ENCODE measurements around the gene SHPK.

The SHPK gene

GRCh38 chr17:3678095-3678820 lies 42.2 kb upstream of the SHPK start:
- H2AFZ ChIP-seq (ENCODE audit: low read depth, low read length): no peak overlapping the region
- H3K36me3 ChIP-seq (replicated peaks; ENCODE audit: low read depth, low read length): peaks cover 5% of the 10 kb centered on the region
- no peak for TF ChIP-seq EZH2phosphoT487 (IDR thresholded peaks at IDR 0.05; ENCODE audit: low read depth)
- TF ChIP-seq, protein P1, sequence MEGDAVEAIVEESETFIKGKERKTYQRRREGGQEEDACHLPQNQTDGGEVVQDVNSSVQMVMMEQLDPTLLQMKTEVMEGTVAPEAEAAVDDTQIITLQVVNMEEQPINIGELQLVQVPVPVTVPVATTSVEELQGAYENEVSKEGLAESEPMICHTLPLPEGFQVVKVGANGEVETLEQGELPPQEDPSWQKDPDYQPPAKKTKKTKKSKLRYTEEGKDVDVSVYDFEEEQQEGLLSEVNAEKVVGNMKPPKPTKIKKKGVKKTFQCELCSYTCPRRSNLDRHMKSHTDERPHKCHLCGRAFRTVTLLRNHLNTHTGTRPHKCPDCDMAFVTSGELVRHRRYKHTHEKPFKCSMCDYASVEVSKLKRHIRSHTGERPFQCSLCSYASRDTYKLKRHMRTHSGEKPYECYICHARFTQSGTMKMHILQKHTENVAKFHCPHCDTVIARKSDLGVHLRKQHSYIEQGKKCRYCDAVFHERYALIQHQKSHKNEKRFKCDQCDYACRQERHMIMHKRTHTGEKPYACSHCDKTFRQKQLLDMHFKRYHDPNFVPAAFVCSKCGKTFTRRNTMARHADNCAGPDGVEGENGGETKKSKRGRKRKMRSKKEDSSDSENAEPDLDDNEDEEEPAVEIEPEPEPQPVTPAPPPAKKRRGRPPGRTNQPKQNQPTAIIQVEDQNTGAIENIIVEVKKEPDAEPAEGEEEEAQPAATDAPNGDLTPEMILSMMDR (IDR thresholded peaks at IDR 0.05; ENCODE audit: low read depth, low read length): no peak
- H3K4me1 ChIP-seq (ENCODE audit: low read length): peaks cover 3% of the 10 kb centered on the region
- H3K4me2 ChIP-seq (ENCODE audit: low read length): no peak overlapping the region
- no peaks in the 10 kb centered on the region for H3K9me3 ChIP-seq (ENCODE audit: insufficient read depth, low read length)
- H3K4me3 ChIP-seq (ENCODE audit: low read length): no peak overlapping the region
- no peaks in the 10 kb centered on the region for H3K27me3 ChIP-seq (ENCODE audit: low read depth, low read length)
- no peaks in the 10 kb centered on the region for H3K79me2 ChIP-seq (ENCODE audit: low read length)
- no peak overlapping the region for H3K27ac ChIP-seq (ENCODE audit: low read length)
- H3K9ac ChIP-seq (ENCODE audit: low read length): no peak overlapping the region
- H4K20me1 ChIP-seq (ENCODE audit: insufficient read depth, low read length): no peaks in the 10 kb centered on the region

GRCh38 chr17:3675886-3676285 lies 39.8 kb upstream of the SHPK start:
- no peak overlapping the region for H2AFZ ChIP-seq (ENCODE audit: low read depth, low read length)
- H3K4me2 ChIP-seq (ENCODE audit: low read length): no peak overlapping the region
- no peaks in the 10 kb centered on the region for H3K79me2 ChIP-seq (ENCODE audit: low read length)
- no peak for TF ChIP-seq EZH2phosphoT487 (IDR thresholded peaks at IDR 0.05; ENCODE audit: low read depth)
- TF ChIP-seq, protein P1 (IDR thresholded peaks at IDR 0.05; ENCODE audit: low read depth, low read length): no peak
- no peaks in the 10 kb centered on the region for H3K9me3 ChIP-seq (ENCODE audit: insufficient read depth, low read length)
- no peak overlapping the region for H3K9ac ChIP-seq (ENCODE audit: low read length)
- H3K27me3 ChIP-seq (ENCODE audit: low read depth, low read length): no peaks in the 10 kb centered on the region
- no peak overlapping the region for H3K27ac ChIP-seq (ENCODE audit: low read length)
- no peaks in the 10 kb centered on the region for H3K36me3 ChIP-seq (replicated peaks; ENCODE audit: low read depth, low read length)
- H4K20me1 ChIP-seq (ENCODE audit: insufficient read depth, low read length): no peaks in the 10 kb centered on the region
- H3K4me1 ChIP-seq (ENCODE audit: low read length): no peaks in the 10 kb centered on the region
- H3K4me3 ChIP-seq (ENCODE audit: low read length): no peak overlapping the region

DNA sequence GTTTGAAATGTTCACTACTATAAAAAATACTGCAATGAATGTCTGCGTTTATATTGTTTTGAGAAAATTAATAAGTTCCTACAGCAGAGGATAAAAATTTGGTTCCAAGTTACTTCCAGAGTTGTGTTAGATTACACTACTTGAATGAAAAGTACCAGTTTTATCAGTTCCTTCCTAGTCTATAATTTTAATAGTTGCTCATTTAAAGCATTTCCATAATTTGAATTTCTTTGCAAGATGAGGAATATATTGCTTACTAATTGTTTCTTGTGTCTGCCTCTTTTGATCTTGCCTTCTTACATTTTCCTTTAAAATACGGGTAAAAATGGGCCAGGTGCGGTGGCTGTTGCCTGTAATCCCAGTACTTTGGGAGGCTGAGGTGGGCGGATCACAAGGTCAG lies 36.5 kb upstream of the SHPK start:
- H3K27ac ChIP-seq (ENCODE audit: low read length): no peak overlapping the region
- H2AFZ ChIP-seq (ENCODE audit: low read depth, low read length): no peak overlapping the region
- peaks cover 6% of the 10 kb centered on the region; the same call in 1 of the 2 replicates for H3K4me1 ChIP-seq (ENCODE audit: low read length)
- H3K4me2 ChIP-seq (ENCODE audit: low read length): no peak overlapping the region
- no peak overlapping the region for H3K4me3 ChIP-seq (ENCODE audit: low read length)
- no peaks in the 10 kb centered on the region for H3K27me3 ChIP-seq (ENCODE audit: low read depth, low read length)
- no peaks in the 10 kb centered on the region for H3K36me3 ChIP-seq (replicated peaks; ENCODE audit: low read depth, low read length)
- no peak overlapping the region for H3K9ac ChIP-seq (ENCODE audit: low read length)
- H4K20me1 ChIP-seq (ENCODE audit: insufficient read depth, low read length): no peaks in the 10 kb centered on the region
- TF ChIP-seq, protein P1 (IDR thresholded peaks at IDR 0.05; ENCODE audit: low read depth, low read length): no peak
- TF ChIP-seq EZH2phosphoT487 (IDR thresholded peaks at IDR 0.05; ENCODE audit: low read depth): no peak
- H3K9me3 ChIP-seq (ENCODE audit: insufficient read depth, low read length): no peaks in the 10 kb centered on the region
- peaks cover 18% of the 10 kb centered on the region for H3K79me2 ChIP-seq (ENCODE audit: low read length)

DNA sequence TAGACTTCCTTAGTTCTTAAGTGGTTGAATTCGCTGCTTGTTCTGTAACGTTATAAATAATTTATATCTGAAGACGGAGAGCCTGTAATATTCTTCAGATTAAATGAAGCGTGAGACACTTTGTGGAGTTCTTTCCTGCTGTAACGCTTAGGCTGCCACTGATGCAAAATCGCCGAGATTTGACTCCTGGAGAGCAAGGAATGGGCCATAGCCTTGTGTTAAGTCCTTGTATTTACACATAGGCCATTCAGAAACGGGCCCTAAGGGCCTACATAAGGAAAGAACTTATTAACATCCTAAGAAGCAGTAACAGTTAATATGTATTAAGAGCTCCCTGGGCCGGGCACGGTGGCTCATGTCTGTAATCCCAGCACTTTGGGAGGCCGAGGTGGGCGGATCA lies 33.5 kb upstream of the SHPK start:
- TF ChIP-seq EZH2phosphoT487 (IDR thresholded peaks at IDR 0.05; ENCODE audit: low read depth): no peak
- TF ChIP-seq, protein P1 (IDR thresholded peaks at IDR 0.05; ENCODE audit: low read depth, low read length): no peak
- Histone ChIP-seq H3K27ac (ENCODE audit: low read length) (no peak overlapping the region), H4K20me1 (ENCODE audit: insufficient read depth, low read length) (no peaks in the 10 kb centered on the region), H3K9me3 (ENCODE audit: insufficient read depth, low read length) (no peaks in the 10 kb centered on the region), H3K36me3 (replicated peaks; ENCODE audit: low read depth, low read length) (no peaks in the 10 kb centered on the region), H3K4me3 (ENCODE audit: low read length) (peak overlapping the region; percentile 91), H3K4me1 (ENCODE audit: low read length) (peaks cover 9% of the 10 kb centered on the region; the same call in 1 of the 2 replicates), H2AFZ (ENCODE audit: low read depth, low read length) (no peak overlapping the region), H3K27me3 (ENCODE audit: low read depth, low read length) (no peaks in the 10 kb centered on the region), H3K4me2 (ENCODE audit: low read length) (peak overlapping the region; percentile 81), H3K79me2 (ENCODE audit: low read length) (peaks cover 18% of the 10 kb centered on the region), H3K9ac (ENCODE audit: low read length) (peak overlapping the region; percentile 71)

All from OCI-LY3 (cell line).